ENCODE data around the gene TMEM129.

TMEM129 gene

GRCh38 chr4:1758306-1759121 is 37.4 kb upstream of the TMEM129 start:
- DNase-seq = no peak

- DNase-seq = no peak
Observed at GRCh38 chr4:1757836-1758235, 36.7 kb upstream of the TMEM129 start.

GRCh38 chr4:1756893-1757779 is 36.0 kb upstream of the TMEM129 start:
- no peak for DNase-seq

- no peak for DNase-seq
Observed at GRCh38 chr4:1756079-1756478, 35.0 kb upstream of the TMEM129 start.

- DNase-seq = no peak
Observed at GRCh38 chr4:1755297-1755696, 34.2 kb upstream of the TMEM129 start.

GRCh38 chr4:1754336-1754735 is 33.2 kb upstream of the TMEM129 start:
- no peak for DNase-seq

- no peak for DNase-seq
Observed at GRCh38 chr4:1753697-1754311, 32.7 kb upstream of the TMEM129 start.

GRCh38 chr4:1753294-1753696 is 32.2 kb upstream of the TMEM129 start:
- no peak for DNase-seq

- no peak for DNase-seq
Observed at GRCh38 chr4:1752284-1753041, 31.3 kb upstream of the TMEM129 start.

- no peak for DNase-seq
Observed at GRCh38 chr4:1751919-1752283, 30.8 kb upstream of the TMEM129 start.

- DNase-seq = no peak
Observed at GRCh38 chr4:1751155-1751918, 30.2 kb upstream of the TMEM129 start.

GRCh38 chr4:1750381-1751154 is 29.4 kb upstream of the TMEM129 start:
- no peak for DNase-seq

- DNase-seq = no peak
Observed at GRCh38 chr4:1749826-1750225, 28.7 kb upstream of the TMEM129 start.

- DNase-seq = no peak
Observed at GRCh38 chr4:1749370-1749769, 28.2 kb upstream of the TMEM129 start.

GRCh38 chr4:1748465-1748995 is 27.4 kb upstream of the TMEM129 start:
- DNase-seq = peak in 41 of 58 donors; percentile 12 to 79 (median 37)

- DNase-seq = no peak
Observed at GRCh38 chr4:1747603-1747967, 26.5 kb upstream of the TMEM129 start.

GRCh38 chr4:1746919-1747602 is 25.9 kb upstream of the TMEM129 start:
- DNase-seq = peak in 37 of 58 donors; percentile 10 to 64 (median 39)

GRCh38 chr4:1746265-1746691 is 25.2 kb upstream of the TMEM129 start:
- peak in 35 of 58 donors; percentile 8 to 65 (median 30) for DNase-seq

GRCh38 chr4:1745697-1746096 is 24.6 kb upstream of the TMEM129 start:
- DNase-seq = no peak

Measured in anterior cingulate cortex (tissue), 58 donors.